DOHH2 (cell line): ENCODE results near the gene CACNA1B.

Source experiments
- CTCF ChIP-seq: fragments of 200-600 bp; sonication (generic); IDR thresholded peaks from one replicate; pipeline ENCODE4 v1.5.1; 2014; ENCODE audit warnings: antibody characterized with exemption, mild to moderate bottlenecking, low read depth, low read length; ENCODE audit not compliant: poor library complexity, severe bottlenecking
- EZH2phosphoT487 ChIP-seq: fragments of 200-600 bp; sonication (generic); IDR thresholded peaks from 2 replicates; pipeline ENCODE4 v1.6.1; 2017; ENCODE audit warnings: borderline replicate concordance, mild to moderate bottlenecking, antibody characterized with exemption, low read length, moderate library complexity, mixed read lengths

GRCh38 chr9:138114501-138115245 lies 237.1 kb downstream of the CACNA1B start:
- TF ChIP-seq CTCF (no peak), EZH2phosphoT487 (no peak)
